GM18520 (cell line): Measurements from ENCODE around the gene TMEM139.
A peak's percentile ranks its signal among the peaks of the same experiment; 100 is the strongest.

Experiments
- ATAC-seq: cut with Tn5 transposase; IDR thresholded peaks from one replicate; pipeline ENCODE4 v1.9.1; 2021; ENCODE audit not compliant: unreplicated experiment

Gene TMEM139

DNA sequence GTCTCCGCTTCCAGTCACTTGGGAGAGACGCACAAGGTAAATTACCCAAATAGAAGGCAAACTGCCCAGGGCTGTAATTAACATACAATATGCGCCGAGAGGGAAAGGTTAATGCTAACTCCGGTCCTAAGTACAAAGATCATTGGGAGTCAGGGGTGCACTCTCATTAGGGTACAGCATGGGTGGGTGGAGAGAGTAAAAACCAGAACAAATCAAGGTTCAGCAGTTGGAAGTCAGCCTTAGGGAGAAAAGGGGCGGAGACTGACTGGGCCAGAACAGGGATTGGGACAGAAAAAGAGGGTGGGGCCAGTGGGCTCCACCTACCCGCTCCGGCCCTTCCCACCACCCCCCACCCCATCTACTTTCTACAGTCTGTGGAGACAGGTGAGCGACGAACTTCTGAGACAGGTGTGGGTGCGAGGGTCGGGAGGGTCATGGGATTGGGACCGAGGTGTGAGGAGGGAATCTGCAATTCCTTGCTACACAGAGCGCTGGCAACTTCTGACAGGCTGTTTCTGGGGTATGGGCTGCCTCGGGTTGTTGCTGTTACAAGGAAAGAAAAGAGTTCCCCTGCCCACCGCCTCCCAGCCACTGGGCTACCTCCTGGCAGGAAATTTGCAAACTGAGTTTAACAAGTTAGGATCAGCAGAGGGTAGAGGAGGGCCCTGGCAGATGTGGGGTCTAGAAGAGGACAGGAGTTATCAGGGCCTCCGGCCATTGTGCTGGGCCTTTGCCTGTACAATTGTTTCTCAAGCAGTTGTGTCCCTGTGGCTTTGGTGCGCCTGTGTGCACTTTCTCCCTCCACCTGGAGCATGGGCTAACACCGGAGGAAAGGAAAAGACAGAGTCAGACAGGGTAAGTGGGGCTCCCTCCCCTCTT, at the start of gene TMEM139:
Gene TMEM139 (plus strand): TSS at position 368 of the 879 bp plus-strand sequence. CDS start 1,000 bp downstream, outside the sequence.
- no peak for ATAC-seq

DNA sequence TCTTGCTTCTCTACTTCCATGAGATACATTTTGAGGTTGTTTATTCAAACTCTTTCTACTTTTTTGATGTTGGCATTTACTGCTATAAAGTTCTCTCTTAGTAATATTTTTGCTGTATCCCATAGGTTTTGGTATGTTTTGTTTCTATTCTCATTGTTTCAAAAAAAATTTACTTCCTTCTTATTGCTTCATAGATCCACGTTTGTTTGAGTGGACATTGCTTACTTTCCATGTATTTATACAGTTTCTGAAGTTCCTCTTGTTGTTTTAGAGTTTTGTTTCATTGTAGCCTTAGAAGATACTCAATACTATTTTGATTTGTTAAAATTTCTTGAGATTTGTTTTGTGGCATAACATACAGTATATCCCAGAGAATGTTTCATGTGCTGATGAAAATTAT, 49.2 kb upstream of the TMEM139 start:
- ATAC-seq: no peak

DNA sequence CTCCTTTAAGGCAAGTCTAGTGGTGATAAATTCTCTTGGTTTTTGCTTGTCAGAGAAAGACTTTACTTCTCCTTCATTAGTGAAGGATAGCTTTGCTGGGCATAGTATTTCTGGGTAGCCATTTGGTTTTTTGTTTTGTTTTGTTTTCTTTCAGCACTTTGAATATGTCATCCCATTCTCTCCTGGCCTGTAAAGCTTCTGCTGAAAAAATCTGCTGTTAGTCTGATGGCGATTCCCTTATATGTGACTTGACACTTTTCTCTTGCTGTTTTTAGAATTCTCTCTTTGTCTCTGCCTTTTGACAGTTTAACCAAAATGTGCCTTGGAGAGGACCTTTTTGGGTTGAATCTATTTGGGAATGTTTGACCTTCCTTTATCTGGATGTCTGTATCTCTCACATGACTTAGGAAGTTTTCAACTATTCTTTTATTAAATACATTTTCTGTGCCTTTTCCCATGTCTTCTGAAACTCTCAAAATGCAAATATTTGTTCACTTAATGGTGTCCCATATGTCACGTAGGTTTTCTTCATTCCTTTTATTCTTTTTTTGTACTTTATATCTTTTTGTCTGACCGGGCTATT, 48.3 kb upstream of the TMEM139 start:
- no peak for ATAC-seq

DNA sequence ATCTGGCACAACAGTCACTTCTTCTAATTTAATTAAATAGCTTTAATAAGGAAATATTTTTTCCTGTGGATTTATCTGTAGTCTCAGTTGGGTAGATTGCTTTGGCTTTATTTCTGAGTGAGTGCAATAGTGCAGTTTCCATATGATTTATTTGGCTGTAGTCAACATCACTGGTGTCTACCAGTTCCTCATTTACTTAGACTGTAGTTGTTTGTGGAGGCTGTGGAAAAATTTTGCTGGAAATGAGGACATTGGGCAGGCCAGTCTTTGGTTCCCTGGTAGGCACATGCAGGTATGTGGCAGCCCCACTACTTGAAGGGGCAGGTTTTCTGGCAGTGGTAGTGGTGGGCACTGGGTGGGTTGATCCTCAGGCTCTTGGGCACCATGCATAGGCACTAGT, 47.4 kb upstream of the TMEM139 start:
- ATAC-seq: no peak

DNA sequence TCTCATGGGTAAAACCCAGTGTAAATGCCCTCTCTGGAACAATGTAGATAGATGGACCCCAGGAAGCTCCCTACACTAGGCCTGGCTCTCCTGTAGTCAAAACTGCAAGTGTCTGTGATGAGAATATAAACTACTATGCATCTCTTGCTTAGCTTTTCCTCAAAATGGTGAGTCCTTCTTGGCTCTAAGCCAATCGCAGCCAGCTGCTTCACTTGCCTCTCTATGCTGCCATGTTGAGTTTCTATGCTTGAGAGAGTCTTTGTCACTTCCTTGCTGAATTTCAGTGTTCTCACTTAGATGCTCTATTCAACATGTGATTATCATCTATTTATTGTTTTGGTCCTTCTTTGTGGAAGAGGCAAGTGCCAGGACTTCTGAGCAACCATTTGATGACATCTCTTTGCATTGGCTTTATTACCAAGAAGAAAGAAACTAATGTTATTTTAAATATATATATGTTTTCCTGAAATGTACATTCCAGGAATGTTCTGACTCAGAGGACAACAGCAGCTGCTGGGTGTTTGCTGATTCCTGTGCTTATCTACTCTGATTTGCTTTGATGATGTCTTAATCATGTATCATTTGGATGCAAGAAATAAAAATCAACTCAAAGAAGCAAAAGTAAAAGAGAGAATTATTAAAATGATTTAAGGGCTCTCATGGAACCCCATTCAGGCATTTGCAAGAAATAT, 46.3 kb upstream of the TMEM139 start:
- ATAC-seq: no peak

DNA sequence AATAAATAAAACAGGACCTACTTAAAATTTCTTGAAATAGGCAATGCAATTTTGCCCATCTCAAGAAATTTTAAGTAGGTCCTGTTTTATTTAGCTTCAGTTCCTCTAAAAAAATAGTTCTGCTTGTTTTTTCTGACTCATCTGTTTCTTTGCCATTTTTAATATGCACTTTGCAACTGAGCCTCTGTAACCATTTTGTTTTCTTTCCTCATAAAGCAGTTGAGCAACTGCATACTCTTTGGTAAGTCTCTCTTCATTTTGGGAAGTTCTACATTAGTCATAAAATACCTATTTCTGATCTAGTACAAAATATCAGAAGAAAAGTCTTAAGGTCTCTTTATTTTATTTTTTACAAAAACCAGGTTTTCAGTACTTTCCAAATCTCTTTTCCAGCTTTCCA, 44.9 kb upstream of the TMEM139 start:
- ATAC-seq: no peak

DNA sequence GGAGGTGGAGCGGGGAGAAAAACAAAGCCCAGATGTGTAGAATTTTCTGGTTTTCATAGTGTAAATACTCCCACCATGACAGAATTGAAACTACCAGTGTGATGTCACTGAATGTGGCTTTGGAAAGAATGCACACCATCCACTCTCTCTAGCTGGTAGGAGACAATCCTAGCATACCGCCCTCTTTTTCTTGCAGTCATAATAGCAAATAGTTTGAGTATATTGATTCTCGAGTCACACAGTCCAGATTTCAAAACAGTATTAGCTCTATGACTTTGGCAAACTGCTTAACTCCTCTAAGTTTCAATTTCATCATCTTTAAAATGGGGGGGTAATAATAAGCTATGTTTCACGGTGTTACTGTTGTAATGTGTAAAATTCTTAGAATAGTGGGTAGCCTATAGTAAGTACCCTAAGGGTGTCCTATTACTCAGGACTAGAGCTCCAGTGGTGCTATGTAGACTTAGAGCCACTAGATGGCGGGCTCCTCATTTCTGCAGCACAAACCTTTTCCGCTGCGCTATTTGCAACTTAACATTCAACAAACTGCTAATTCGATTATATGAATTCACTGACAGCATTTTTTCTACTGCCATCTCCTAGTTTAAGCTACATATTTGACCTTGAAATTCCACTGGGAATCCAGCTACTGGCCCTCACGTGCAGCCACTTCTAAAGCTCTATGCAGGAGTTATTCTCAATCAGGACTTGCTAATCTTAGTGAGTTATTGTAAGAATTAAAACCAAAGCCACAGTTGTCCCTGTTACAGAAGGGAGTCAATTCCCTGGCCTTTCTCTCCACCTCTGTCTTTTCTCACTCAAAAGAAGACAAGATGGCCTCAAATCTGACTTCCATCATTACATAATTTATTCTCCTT, 44.2 kb upstream of the TMEM139 start:
- ATAC-seq: peak; percentile 76

DNA sequence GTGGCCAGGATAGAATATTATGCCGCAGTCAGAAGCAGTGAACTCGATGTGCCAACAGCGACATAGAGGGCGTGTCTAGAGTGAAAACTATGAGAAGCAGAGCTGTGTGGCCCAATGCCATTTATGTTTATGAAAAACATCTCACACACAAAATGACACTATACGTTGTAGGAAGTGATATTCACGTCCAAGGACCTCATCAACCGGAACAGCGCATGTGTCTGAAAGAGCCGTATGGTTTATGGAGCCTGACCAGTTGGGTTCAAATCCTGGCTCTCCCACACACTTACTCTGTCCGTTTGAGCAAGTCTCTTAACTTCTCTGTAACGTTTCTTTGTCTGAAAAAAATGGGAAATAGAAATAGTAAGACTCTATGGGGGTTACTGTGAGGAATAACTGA, 42.5 kb upstream of the TMEM139 start:
- no peak for ATAC-seq

DNA sequence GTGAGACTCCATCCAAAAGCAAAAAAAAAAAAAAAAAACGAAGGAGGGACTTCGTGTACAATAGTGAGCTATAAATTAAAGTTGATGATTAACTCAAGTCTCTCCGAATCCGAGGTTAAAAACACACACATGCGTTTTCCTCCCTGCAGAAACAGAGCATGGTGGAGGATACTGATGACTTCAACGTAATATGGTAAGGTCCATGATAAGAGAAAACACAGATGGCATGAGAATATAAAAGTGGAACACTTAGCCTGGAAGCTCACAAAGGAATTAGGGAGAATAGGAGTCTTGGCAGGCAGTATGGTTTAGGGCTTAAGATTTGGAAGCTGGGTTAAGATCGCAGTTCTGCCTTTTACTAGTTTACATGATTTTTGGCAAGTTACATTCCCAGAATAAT, 41.6 kb upstream of the TMEM139 start:
- no peak for ATAC-seq

DNA sequence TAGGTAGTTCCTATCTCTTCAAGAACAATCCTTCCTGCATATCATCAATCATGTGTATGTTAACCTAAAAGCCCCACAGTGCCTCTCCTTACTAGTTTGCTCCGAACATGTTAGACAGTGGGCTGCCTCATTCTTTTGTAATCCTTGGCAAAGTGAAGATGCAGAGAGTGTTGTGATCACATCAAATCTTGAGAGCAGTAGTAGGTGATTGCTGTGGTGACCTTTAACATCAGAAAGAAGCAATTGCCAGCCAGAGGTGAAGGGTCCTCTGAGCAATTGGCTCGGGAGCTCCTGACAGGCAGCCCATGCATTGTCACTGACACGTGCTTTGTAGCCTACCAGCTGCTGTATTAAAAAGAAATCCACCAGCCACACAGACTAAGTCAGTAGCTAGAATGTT, 41.1 kb upstream of the TMEM139 start:
- no peak for ATAC-seq

DNA sequence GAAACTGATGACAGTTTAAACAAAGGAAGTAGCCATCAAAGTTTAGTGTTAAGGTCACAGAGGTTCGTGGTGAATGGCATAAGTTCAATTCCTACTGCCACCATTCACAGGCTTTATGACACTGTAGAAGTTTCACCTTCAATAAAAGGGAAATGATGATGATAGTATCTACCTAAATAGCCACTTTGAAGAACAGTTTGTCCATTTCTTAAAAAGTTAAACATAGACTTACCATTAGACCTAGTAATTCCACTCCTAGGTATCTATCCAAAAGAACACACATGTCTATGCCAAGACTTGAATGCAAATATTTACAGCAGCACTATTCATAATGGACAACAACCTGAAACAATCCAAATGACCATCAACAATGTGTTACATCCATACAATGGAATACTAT, 40.4 kb upstream of the TMEM139 start:
- no peak for ATAC-seq

DNA sequence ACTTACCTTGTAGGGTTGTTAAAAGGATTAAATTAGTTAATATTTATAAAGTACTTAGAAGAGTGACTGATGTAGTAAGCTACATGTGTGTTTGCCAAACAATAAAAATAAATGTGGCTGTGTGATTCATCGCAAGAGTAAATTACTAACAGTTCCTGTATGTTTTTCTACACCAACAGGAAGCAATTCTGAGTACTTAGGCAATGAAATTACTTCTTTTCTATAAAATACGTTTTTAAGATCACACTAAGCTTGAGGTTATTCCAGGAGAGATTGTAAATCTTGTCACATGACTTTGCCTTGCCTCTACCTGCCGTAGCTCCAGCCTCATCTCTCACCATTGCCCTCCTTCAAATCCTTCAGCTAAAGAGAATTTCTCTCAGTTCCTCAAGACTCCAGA, 39.6 kb upstream of the TMEM139 start:
- no peak for ATAC-seq

DNA sequence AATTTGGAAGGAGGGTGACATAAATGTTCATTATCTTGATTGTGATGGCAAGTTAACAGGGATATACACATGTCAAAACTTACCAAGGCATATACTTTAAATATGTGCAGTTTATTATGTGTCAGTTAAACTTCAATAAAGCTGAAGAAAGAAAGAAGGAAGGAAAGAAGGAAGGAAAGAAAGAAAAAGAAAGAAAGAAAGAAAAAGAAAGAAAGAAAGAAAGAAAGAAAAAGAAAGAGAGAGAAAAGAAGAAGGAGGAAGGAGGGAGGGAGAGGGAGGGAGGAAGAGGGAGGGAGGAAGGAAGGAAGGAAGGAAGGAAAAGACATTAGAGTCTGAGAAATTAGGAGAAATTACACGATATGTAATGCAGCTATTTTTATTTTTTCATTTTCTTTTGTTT, 37.4 kb upstream of the TMEM139 start:
- ATAC-seq: no peak

DNA sequence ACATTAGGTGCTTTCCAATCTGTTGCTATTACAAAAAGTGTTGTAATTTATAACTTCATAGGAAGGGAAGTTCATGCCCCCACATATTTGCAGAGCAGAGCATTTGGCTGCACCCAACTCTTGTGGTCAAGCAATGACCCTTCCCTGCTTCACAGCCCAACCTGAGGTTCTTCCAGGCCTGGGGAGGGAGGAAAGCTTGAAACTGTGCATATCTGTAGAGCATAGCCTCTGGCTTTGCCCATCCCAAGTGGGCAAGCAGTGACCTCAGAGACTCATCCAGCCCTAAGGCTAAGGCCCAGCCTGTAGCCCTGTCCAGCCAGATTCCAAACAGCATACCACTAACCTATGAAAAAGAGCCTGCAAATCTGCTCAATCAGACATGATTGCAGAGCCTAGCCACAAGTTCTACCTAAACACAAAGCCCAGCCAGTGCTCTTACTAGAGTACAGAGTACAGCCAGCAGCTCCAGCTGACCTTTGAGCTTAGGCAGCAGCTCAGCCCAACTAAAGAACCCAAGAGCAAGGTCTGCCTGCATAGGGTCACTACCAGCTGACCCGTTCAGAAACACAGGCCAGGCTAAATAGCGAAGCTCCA, 35.9 kb upstream of the TMEM139 start:
- no peak for ATAC-seq

DNA sequence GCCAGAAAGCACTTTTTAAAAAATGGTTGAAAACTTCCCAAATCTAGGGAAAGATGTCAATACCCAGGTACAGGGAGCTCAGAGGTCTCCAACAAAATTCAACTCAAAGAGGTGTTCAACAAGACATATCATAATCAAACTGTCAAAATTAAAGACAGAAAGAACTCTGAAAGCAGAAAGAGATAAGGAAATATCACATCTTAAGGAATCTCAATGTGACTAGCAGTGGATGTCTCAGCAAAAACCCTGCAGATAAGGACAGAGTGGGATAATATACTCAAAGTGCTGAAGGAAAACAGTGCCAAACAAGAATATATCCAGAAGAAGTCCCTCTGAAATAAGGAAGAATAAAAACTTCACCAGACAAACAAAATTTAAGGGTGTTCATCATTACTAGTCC, 34.6 kb upstream of the TMEM139 start:
- no peak for ATAC-seq

DNA sequence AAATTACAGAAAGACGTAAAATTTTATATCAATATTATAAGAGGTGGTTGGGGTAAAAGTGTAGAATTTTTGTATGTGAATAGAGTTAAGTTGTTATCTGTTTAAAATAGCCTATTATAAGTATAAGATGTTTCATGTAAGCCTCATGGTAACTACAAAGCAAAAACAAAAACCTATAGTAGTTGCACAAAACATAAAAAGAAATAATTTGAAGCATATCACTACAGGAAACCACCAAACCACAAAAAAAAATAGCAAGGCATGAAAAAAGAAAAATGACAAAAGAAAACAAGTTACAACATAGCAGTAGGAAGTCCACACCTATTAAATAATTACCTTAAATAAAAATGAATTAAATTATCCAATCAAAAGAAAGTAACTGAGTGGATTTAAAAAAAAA, 33.9 kb upstream of the TMEM139 start:
- ATAC-seq: no peak

DNA sequence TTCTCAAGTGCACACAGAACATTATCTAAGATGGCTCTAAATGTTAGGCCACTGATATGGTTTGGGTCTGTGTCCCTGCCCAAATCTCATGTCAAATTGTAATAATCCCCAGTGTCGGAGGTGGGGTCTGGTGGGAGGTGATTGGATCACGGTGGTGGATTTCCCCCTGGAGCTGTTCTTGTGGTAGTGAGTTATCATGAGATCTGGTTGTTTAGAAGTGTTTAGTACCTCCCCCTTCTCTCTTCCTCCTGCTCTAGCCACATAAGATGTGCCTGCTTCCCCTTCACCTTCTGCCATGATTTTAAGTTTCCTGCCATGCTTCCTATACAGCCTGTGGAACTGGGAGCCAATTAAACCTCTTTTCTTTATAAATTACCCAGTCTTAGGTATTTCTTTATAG, 32.8 kb upstream of the TMEM139 start:
- ATAC-seq: no peak

DNA sequence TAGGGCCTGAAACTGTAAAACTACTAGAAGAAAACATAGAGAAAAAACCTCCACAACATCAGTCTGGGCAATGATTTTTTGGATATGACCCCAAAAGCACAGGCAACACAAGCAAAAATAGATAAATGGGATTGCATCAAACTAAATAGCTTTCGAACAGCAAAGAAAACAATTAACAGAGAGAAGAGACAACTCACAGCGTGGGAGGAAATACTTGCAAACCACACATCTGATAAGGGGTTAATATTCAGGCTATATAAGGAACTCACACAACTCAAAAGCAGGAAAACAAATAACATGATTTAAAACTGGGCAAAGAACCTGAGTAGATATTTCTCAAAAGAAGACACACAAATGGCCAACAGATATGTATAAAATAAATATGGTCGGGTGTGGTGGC, 29.2 kb upstream of the TMEM139 start:
- ATAC-seq: no peak

DNA sequence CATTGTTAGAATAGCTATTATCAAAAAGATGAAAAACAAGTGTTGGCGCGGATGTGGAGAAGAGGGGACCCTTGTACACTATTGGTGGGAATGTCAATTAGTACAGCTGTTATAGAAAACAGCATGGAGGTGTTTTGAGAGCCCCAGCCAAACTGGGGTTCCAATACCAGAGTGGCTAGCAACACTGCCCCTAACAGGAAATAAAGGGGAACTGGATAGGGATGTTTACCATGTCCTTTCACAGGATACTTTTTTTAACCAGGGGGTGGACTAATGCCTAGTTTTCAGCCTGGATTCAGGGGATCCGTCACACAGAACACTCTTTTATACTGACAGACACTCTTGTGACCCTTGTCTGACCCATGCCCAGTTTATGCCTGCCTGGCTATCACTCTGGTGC, 28.4 kb upstream of the TMEM139 start:
- no peak for ATAC-seq

DNA sequence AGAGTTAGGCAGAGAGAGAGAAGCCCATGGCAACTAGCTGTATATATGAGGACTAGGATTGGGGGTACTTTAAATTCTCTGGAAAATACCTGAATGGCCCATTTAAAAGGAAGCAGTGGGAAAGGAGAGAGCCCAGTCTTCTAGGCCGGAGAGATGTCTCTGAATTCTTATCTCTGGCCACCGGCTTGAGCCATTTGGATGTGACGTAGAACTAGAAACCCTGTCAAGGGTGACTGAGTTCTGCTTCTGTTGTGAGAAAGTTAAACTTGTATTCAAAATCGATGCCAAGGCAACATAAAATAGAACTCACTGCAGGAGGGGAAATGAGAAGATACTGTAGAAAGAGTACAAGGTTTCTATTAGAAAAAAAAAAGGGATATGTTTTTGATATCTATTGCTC, 27.8 kb upstream of the TMEM139 start:
- peak; percentile 59 for ATAC-seq

DNA sequence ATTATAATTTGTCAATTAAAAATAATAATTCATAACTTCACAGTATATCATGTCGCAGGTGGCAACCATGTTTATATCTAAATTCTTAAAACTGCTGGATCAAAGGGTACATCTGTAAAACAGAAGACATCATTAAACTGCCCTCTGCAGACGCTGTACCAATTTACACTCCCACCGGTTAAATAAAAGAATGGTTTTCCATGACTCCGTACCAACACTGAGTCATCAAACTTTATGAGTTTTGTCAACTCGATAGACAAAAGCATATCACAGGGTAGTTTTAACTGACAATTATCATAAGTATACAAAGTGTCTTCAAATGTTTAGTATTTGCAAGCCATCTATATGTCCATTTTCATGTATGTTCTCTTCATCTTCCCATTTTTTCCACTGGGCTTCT, 27.3 kb upstream of the TMEM139 start:
- no peak for ATAC-seq
